IPS-NIHi7 (cell line): Measurements from ENCODE around the gene VASH2.

Experiments
- DNase-seq: peaks from one replicate; pipeline ENCODE4 v3.0.0; 2012; ENCODE audit warnings: mixed read lengths; ENCODE audit errors: extremely low spot score

VASH2 gene

GRCh38 chr1:212930986-212931678 lies 19.2 kb upstream of the VASH2 start:
- no peak for DNase-seq

GRCh38 chr1:212933815-212934471 lies 16.4 kb upstream of the VASH2 start:
- DNase-seq = peak; percentile 13

- no peak for DNase-seq
These were observed 14.9 kb upstream of the VASH2 start for GRCh38 chr1:212935387-212935981.

GRCh38 chr1:212937034-212937433 lies 13.3 kb upstream of the VASH2 start:
- no peak for DNase-seq

- no peak for DNase-seq
These were observed 11.5 kb upstream of the VASH2 start for GRCh38 chr1:212938846-212939245.

GRCh38 chr1:212941452-212941851 lies 8.9 kb upstream of the VASH2 start:
- DNase-seq = no peak

GRCh38 chr1:212942679-212943392 lies 7.5 kb upstream of the VASH2 start:
- no peak for DNase-seq

- DNase-seq = no peak
These were observed 7.0 kb upstream of the VASH2 start for GRCh38 chr1:212943393-212943710.

GRCh38 chr1:212944229-212944901 lies 6.0 kb upstream of the VASH2 start:
- DNase-seq = no peak

GRCh38 chr1:212945056-212945455 lies 5.3 kb upstream of the VASH2 start:
- no peak for DNase-seq

- DNase-seq = no peak
These were observed 4.7 kb upstream of the VASH2 start for GRCh38 chr1:212945463-212946160.

- no peak for DNase-seq
These were observed 3.5 kb upstream of the VASH2 start for GRCh38 chr1:212946872-212947271.

GRCh38 chr1:212949771-212950170 lies 570 bp upstream of the VASH2 start:
- DNase-seq = no peak

GRCh38 chr1:212951126-212951946 lies 995 bp downstream of the VASH2 start:
- DNase-seq = no peak

- no peak for DNase-seq
These were observed 1.8 kb downstream of the VASH2 start for GRCh38 chr1:212951947-212952640.

GRCh38 chr1:212952641-212952976 lies 2.3 kb downstream of the VASH2 start:
- no peak for DNase-seq

- no peak for DNase-seq
These were observed 3.0 kb downstream of the VASH2 start for GRCh38 chr1:212953321-212953720.

- DNase-seq = no peak
These were observed 4.2 kb downstream of the VASH2 start for GRCh38 chr1:212954514-212954913.

GRCh38 chr1:212955098-212955497 lies 4.8 kb downstream of the VASH2 start:
- no peak for DNase-seq

GRCh38 chr1:212955961-212956620 lies 5.8 kb downstream of the VASH2 start:
- DNase-seq = no peak
